NT2/D1 (cell line): ENCODE data around the gene SNCB.

Experiments used
- SUZ12 ChIP-seq: IDR thresholded peaks from 2 replicates; pipeline ENCODE4 v1.6.1; 2011; ENCODE audit not compliant: insufficient read length, insufficient read depth; ENCODE audit errors: extremely low read depth
- ZNF274 ChIP-seq: IDR thresholded peaks from 2 replicates; pipeline ENCODE4 v1.6.1; 2011; ENCODE audit warnings: mild to moderate bottlenecking, low read depth, low read length

GRCh38 chr5:176679365-176680225 is 49.3 kb upstream of the SNCB start:
- TF ChIP-seq ZNF274 (no peak), SUZ12 (no peak)
